PFSK-1 (cell line): ENCODE results near the gene ANKFY1.

Source experiments
- FOXP2 ChIP-seq: optimal IDR thresholded peaks from 2 replicates; pipeline ENCODE3; 2011; ENCODE audit warnings: borderline replicate concordance, control low read depth, inconsistent platforms; ENCODE audit not compliant: insufficient read depth; ENCODE audit errors: extremely low read length, extremely low read depth
- POLR2AphosphoS5 ChIP-seq: IDR thresholded peaks from 2 replicates; pipeline ENCODE4 v1.6.1; 2012; ENCODE audit warnings: low read depth, mild to moderate bottlenecking, control low read depth, low read length, moderate library complexity
- SIN3A ChIP-seq: IDR thresholded peaks from 2 replicates; pipeline ENCODE4 v1.6.1; 2012; ENCODE audit warnings: mild to moderate bottlenecking, low read length, moderate library complexity, borderline replicate concordance; ENCODE audit not compliant: insufficient read depth
- TAF1 ChIP-seq: IDR thresholded peaks from 2 replicates; pipeline ENCODE4 v1.6.1; 2012; ENCODE audit warnings: low read length, control low read depth, borderline replicate concordance; ENCODE audit not compliant: insufficient read depth
- TF ChIP-seq, protein P1 (sequence below), 2 experiments: IDR thresholded peaks; 2 replicates each; pipeline versions ENCODE4 v1.6.1 to v1.8.0; 2011 to 2012; ENCODE audit warnings: low read depth in 2 of 2, low read length in 2 of 2, control low read depth in 1 of 2, inconsistent platforms in 1 of 2, mild to moderate bottlenecking in 1 of 2, moderate library complexity in 1 of 2; ENCODE audit not compliant: insufficient read depth in 1 of 2

The ANKFY1 gene

DNA sequence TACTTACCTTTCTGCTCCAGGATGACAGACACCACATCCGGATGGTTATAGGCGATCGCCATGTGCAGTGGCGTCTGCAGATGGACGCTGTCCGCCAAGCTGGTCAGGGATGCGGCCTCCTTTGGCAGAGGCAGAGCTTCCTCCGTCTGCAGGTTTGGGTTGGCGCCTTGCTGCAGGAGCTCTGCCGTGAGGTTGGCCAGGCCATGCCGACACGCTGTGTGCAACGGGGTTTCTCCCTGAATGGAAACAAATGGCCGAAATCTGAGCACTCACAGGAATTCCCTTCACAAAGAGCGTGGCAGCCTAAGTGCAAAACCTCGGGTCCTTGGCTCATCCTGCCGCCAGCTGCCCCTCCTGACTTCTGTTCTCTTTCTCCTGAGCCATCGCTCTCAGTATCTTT is 79.0 kb downstream of the ANKFY1 start:
- no peak for TF ChIP-seq POLR2AphosphoS5
- no peak for TF ChIP-seq SIN3A
- TF ChIP-seq TAF1: no peak
- no peak for TF ChIP-seq FOXP2
- TF ChIP-seq, protein P1, sequence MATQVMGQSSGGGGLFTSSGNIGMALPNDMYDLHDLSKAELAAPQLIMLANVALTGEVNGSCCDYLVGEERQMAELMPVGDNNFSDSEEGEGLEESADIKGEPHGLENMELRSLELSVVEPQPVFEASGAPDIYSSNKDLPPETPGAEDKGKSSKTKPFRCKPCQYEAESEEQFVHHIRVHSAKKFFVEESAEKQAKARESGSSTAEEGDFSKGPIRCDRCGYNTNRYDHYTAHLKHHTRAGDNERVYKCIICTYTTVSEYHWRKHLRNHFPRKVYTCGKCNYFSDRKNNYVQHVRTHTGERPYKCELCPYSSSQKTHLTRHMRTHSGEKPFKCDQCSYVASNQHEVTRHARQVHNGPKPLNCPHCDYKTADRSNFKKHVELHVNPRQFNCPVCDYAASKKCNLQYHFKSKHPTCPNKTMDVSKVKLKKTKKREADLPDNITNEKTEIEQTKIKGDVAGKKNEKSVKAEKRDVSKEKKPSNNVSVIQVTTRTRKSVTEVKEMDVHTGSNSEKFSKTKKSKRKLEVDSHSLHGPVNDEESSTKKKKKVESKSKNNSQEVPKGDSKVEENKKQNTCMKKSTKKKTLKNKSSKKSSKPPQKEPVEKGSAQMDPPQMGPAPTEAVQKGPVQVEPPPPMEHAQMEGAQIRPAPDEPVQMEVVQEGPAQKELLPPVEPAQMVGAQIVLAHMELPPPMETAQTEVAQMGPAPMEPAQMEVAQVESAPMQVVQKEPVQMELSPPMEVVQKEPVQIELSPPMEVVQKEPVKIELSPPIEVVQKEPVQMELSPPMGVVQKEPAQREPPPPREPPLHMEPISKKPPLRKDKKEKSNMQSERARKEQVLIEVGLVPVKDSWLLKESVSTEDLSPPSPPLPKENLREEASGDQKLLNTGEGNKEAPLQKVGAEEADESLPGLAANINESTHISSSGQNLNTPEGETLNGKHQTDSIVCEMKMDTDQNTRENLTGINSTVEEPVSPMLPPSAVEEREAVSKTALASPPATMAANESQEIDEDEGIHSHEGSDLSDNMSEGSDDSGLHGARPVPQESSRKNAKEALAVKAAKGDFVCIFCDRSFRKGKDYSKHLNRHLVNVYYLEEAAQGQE (IDR thresholded peaks at IDR 0.05; ENCODE audit: insufficient read depth in 1 of 2, low read depth in 2 of 2, low read length in 2 of 2): no peak

DNA sequence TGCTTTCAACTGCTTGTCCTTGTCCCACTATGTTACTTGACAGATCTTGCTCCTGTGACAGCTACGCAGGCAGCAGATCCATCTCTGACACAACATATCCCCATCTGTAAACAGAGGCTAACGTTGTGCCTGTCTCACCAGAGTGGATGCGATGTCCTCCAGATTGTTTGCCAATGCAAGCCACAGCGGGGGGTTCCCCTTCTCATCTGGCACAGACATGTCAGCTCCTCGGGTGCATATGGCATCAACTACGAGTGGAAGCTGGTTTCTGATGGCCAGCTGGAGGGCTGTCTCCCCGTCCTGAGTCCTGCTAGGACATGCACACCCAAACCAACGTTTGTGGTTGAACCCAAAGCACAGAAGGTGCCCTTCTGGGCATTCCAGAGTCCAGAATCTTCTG is 81.7 kb downstream of the ANKFY1 start:
- TF ChIP-seq FOXP2: no peak
- no peak for TF ChIP-seq POLR2AphosphoS5
- TF ChIP-seq SIN3A: no peak
- TF ChIP-seq, protein P1 (IDR thresholded peaks at IDR 0.05; ENCODE audit: insufficient read depth in 1 of 2, low read depth in 2 of 2, low read length in 2 of 2): no peak
- TF ChIP-seq TAF1: no peak

DNA sequence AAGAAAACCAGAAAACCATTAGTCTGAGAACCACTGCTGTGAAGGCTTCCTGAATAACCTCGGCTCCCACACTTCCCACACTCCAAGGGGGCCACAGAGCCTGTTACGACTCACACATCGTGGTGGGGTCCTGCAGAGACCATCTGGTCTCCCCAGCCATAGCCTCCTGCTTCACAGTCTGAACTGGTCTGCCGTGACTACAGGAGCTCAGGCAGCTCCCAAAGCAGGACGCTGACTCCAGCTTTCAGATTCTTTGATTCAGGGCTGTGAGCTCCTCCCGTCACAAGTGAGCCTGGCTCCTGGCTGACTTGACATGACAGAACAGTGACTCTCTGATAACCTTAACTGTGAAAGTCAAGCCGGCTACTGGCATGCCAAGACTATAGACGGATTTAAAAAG is 83.0 kb downstream of the ANKFY1 start:
- TF ChIP-seq, protein P1 (IDR thresholded peaks at IDR 0.05; ENCODE audit: insufficient read depth in 1 of 2, low read depth in 2 of 2, low read length in 2 of 2): no peak
- no peak for TF ChIP-seq FOXP2
- TF ChIP-seq TAF1: no peak
- no peak for TF ChIP-seq SIN3A
- TF ChIP-seq POLR2AphosphoS5: no peak

DNA sequence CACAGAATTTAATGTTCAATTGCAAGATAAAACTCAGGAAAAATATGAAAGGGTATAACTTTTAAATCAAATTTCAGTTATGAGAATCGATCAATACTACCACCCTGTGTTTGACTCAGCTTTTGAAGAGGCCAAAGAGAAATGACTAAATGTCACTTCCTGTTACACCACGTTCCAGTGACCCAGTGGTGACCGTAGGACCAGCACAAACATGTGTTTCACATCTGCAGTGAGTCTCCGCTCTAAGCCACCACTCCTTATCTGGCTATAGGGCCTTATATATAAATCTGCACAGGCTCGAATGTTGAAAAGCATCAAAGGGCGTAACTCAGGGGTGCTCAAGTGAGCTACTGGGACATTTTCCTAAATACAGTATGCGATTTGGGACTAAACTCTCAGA is 84.7 kb downstream of the ANKFY1 start:
- TF ChIP-seq POLR2AphosphoS5: no peak
- no peak for TF ChIP-seq TAF1
- no peak for TF ChIP-seq FOXP2
- TF ChIP-seq, protein P1 (IDR thresholded peaks at IDR 0.05; ENCODE audit: insufficient read depth in 1 of 2, low read depth in 2 of 2, low read length in 2 of 2): no peak
- no peak for TF ChIP-seq SIN3A

DNA sequence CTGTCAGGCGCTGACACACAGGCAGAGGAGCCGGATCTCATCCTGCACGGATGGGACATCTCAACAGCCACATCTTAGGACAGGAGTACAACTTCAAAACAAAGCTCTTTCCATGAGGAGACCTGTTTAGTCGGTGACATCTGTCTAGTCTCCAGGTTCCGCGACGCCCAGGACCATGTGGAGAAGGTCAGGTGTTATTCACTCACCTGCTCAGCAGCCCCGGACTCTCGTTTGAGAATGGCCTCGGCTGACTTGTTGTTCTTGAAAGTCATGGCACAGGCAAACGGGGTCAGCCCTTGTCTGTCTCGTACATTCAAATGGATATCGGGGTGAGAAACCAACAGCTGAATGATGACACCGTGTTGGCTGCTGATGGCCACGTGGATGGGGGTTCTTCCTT is 85.1 kb downstream of the ANKFY1 start:
- TF ChIP-seq SIN3A: no peak
